ENCODE measurements around the gene PMM2. TPM values are rescaled to one million over a fixed set of nuclear protein-coding genes. Genes with fewer than 3 reads are reported as not detected.

Gene PMM2
- 33.4 and 44.8 TPM in 2 replicates for total RNA-seq

GRCh38 chr16:8797364-8798173, at the start of gene PMM2, which contains the start of gene TMEM186:
PMM2 (plus strand) TSS chr16:8797839; CDS start chr16:8797883, 44 bp downstream.
TMEM186 (minus strand) TSS chr16:8797639; CDS start chr16:8797614, 25 bp downstream.

GRCh38 chr16:8868416-8869211, 71.0 kb downstream of the PMM2 start, which contains the start of gene CARHSP1:
CARHSP1 (minus strand) TSS chr16:8869006; CDS start chr16:8859328, 9,678 bp downstream.

GRCh38 chr16:8882041-8882617, 84.5 kb downstream of the PMM2 start, which contains the start of gene LITAFD:
LITAFD (plus strand) TSS chr16:8882351; CDS start chr16:8884356, 2,005 bp downstream.

Other genes starting within 250 kb of the PMM2 start
- gene TMEM114, start 207.3 kb upstream of the PMM2 start, total RNA-seq: not detected in 2 replicates
- 27.8 and 30.5 TPM in 2 replicates for gene METTL22, start 176.1 kb upstream of the PMM2 start, total RNA-seq
- gene ABAT, start 123.2 kb upstream of the PMM2 start, total RNA-seq: 2.2 TPM in 2 replicates
- gene TMEM186, start 200 bp upstream of the PMM2 start, total RNA-seq: 3.5 and 4.0 TPM in 2 replicates
- gene CARHSP1, start 71.2 kb downstream of the PMM2 start, total RNA-seq: 147 and 157 TPM in 2 replicates
- gene LITAFD, start 84.5 kb downstream of the PMM2 start, total RNA-seq: not detected in 2 replicates
- gene USP7, start 166.1 kb downstream of the PMM2 start, total RNA-seq: 37.1 and 57.7 TPM in 2 replicates